PC-9 (cell line): ENCODE results near the gene ATP8B3.

Experiments used
- EZH2 ChIP-seq: fragments of 200-600 bp; sonication (generic); IDR thresholded peaks from 2 replicates; pipeline ENCODE4 v1.8.0; 2017; ENCODE audit warnings: antibody characterized with exemption, low read depth
- TF ChIP-seq, protein P1 (sequence below): fragments of 200-600 bp; sonication (generic); conservative IDR thresholded peaks from 2 replicates; pipeline ENCODE4 v1.6.1; 2017; ENCODE audit warnings: mixed run types, antibody characterized with exemption, mild to moderate bottlenecking, moderate library complexity

DNA sequence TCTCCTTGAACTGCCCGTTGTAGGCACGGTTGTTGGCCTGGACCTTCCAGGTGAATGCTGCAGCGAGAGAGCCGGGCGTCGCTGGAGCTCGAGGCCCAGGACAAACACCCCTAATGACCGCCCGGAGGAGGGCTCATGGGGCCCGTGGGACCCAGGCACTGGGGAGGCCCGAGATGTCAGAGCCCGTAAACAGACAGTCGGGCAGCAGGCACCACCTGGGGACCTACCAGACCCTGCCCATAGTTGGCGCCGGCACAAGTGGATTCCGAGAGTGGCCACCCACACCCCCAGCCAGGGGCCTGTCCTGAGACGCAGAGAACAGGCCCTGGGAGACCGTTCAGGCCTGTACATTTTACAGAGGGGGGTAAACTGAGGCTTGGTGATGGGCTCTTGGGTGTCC, 2.4 kb downstream of the ATP8B3 start:
- TF ChIP-seq, protein P1, sequence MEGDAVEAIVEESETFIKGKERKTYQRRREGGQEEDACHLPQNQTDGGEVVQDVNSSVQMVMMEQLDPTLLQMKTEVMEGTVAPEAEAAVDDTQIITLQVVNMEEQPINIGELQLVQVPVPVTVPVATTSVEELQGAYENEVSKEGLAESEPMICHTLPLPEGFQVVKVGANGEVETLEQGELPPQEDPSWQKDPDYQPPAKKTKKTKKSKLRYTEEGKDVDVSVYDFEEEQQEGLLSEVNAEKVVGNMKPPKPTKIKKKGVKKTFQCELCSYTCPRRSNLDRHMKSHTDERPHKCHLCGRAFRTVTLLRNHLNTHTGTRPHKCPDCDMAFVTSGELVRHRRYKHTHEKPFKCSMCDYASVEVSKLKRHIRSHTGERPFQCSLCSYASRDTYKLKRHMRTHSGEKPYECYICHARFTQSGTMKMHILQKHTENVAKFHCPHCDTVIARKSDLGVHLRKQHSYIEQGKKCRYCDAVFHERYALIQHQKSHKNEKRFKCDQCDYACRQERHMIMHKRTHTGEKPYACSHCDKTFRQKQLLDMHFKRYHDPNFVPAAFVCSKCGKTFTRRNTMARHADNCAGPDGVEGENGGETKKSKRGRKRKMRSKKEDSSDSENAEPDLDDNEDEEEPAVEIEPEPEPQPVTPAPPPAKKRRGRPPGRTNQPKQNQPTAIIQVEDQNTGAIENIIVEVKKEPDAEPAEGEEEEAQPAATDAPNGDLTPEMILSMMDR = no peak
- TF ChIP-seq EZH2 = no peak
